GM21390 (cell line): ENCODE measurements around the gene ZBED4.

Experiments
- ATAC-seq: cut with Tn5 transposase; IDR thresholded peaks from one replicate; pipeline ENCODE4 v1.9.1; 2021; ENCODE audit not compliant: unreplicated experiment

The ZBED4 gene

DNA sequence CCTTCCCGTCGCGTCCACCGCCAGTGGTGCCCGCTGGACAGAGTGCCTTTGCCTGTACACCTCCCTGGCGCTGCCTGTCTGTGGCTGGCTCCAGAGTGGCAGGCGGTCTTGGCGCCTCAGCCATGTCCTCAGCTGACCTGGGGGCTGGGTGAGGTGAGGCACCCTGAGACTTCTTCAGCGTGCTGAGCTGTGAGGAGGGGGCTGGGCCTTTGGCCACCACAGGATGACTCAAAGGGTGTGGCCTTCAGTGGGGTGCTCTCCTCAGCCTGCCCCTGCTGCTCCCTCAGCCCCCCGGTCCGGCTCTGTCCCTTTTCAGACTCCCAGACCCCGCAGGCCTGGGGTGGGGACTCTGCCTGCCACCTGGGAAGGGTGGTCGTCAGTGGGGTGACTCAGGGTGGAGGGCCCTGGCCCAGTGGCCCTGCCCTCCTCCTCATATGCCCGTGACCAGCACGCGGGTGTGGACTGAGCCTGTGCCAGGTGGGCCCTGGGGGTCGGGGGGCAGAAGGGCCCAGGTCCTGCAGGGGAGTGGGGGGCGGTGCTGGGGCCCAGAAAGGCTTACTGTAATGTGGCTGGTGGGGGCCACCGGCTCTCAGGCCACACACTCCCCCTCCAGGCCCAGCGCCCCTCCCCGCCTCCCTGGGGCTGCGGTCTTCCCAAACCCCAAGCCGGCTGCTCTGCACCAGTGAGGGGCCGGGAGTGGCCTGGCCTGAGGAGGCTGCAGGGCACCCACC is 80.7 kb downstream of the ZBED4 start:
- ATAC-seq: no peak

DNA sequence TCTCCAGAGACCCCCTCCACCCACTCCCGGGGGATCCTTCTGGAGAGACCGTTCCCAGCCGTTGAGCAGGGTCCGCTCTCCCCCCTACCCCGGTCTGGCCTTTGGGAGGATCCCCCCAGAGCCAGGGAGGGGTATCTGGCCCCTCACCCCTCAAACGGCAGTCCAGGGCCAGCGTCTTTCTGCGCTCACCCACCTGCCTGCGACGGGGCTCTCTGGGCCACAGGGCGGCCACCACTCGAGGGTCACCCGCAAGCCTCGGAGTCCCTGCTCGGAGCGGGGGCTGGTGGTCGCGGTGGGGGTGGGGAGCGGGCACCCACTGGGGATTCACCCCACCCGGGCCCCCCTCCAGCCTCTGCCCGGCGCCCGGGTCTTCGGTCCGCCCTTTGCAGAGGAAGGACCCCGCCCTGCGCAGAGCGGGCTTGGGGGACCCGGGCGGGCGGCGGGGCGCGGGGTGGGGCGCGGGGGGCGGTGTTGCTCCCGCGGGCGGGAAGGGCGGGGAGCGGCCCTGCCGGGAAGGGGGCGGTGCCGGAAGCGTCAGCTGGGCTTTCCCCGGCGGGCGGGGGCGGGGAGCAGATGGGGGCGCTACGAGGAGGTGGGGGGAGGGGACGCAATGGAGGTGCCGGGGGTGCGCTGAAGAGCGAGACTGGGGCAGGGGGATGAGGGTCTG is 81.4 kb downstream of the ZBED4 start:
- ATAC-seq: no peak

DNA sequence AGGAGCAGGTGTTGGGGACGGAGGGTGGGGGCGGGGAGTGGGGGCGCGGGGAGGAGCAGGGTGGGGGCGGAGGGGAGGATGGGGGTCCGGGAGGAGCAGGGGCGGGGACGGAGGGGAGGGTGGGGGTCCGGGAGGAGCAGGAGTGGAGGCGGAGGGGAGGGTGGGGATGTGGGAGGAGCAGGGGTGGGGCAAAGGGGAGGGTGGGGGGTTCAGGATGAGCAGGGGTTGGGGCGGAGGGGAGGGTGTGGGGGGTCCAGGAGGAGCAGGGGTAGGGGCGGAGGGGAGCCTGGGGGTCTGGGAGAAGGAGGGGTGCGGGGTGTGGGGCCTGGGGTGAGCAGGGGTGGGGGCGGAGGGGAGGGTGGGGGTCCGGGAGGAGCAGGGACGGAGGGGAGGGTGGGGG is 81.9 kb downstream of the ZBED4 start:
- no peak for ATAC-seq

DNA sequence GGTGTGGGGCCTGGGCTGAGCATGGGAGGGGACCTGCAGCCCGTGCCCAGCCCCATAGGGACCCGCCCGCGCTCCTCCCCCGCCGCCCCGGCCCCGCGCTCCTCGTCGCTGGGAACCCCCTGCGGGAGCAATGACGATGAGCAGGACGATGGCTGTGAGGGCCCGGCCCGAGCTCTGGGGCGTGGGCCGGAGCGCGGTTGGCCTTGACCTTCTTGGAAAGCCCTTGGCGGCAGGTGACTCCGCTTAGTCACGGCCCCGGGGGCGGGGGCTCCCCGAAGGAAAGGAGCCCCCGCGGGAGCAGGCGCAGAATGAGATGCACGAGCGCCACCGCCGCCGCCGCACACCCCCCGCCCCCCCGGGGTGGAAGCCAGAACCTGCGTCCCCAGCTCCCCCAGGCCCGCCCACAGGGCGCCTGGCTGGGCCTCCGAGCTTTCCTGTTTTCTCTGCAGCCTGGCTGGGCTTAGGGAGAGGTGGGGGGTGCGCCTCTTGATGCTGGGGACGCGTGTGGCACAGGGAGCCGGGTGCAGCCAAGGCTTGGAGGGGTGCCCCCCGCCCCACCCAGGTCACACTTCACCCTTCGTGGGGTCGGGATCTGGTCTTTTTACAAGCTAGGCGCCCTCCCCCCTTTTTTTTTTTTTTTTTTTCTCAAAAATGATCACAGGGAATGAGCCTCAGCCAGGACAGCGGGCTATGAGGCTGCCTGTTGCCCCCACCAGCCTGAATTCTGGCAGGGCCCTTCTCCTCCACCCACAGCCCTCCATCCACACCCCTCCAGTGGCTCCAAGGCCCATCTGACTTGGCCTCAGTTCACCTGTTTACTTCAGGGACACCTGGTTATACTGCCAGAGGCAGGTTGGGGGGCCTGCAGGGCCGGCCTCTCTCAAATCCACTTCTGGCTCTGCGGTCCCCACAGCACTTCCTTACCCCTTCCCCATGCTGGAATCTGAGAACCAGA is 82.7 kb downstream of the ZBED4 start:
- ATAC-seq: peak; percentile 56

DNA sequence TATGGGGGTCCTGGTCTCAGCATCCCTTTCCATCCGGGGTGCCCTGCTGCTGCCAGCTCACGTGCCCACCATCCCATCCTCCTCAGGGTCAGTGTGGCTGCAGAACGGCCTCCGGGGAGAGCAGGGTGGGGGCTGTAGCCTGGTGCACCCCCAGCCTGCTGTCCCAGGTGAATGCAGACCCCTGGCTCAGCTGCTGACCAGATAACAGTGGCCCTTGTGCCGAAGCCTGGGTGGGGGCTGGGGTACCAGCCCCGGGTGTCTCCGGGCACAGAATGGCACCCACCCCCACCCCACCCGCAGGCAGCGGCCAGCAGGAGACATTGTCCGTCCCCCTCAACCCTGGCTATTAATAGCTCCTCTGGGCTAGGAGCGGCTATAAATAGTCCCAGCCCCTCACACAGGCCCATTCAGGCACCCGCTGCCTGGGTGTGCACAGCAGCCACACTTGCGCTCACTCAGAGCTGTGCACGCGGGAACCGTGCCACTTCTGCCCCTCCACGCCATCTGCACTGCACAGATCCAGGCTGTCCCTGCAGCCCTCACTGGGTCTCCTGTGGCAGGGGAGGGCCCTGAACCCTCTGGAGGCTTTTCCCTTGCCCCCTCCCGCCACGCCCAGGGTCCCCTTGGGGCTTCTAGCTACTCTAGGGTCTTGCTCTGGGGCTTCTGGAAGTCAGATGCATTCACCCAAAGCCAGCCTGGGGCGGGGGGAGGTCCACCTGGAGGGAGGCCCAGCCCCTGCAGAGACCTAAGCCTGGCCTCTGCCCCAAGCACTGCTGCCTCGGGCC is 83.5 kb downstream of the ZBED4 start:
- no peak for ATAC-seq

DNA sequence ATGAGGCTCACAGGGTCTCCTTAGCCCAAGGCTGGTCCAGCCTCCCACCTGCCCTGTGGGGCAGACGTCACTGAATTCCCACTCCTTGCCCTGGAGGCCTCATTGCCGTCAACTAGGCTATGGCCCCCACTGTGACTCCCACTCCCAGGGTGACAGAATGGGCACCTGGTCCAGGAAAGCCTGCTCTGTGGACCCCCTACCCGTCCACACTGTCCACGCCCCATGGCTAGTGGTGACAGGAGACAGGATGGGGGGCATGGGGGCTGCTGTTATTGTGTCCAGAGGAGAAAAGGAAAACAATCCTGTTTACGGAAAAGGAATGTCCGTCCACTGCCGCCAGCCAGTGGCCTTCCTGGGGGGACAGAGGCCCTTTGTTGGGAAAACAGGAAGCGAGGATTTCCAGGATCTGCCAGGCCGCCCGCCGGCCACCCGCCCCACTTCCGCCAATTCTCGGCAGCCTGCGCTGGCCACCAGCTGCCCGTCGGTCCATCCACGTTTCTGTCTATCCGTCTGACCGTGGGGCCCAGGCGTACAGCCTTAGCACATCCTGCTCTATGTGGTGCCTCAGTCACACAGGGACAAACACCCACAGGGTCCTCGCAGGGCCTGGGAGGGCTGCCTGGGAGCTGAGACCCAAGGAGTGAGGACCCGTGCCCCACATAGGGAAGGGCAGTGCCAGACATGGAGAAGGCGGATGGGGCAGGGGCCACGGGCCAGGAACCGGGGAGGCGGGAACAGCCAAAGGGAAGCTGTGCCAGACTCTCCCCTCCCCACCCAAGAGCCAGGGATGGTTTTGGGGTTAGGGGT is 84.3 kb downstream of the ZBED4 start:
- no peak for ATAC-seq

DNA sequence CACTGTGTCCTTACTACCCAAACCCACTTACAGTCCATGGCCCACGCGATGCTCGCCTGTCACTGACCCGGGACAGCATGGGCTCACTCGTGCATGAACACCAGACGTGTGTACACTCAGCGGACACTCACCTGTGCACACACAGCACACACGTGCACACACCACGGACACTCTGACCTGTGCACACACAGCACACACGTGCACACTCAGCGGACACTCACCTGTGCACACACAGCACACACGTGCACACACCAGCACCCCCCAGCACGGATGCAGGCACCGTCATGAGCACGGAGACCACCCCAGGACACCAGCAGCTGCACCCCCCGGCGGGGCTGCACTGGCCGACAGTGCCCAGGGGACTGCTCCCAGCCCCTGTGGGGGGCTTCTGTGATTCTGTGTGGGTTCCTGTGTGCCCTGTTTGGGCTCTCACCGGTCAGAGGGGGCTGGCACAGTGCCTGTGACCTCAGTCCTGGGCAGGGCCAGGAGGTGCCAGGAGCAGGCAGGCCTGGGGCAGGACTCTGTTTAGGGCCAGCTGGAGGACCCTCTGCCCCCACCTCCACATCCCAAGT is 85.0 kb downstream of the ZBED4 start:
- no peak for ATAC-seq
